MM.1S (cell line): ENCODE data around the gene FAM124A.

ENCODE experiments used
- DNase-seq: peaks from one replicate; pipeline ENCODE4 v3.0.0-alpha.2; 2015
- H2AFZ ChIP-seq: fragments of 300-600 bp; sonication (generic); 2 replicates; pipeline ENCODE4 v1.6.0; 2016; ENCODE audit warnings: antibody characterized with exemption, low read length
- H3F3A ChIP-seq: fragments of 300-600 bp; sonication (generic); 2 replicates; pipeline ENCODE4 v1.6.1; 2016; ENCODE audit warnings: mild to moderate bottlenecking, antibody characterized with exemption, low read length, moderate library complexity, mixed read lengths; ENCODE audit not compliant: insufficient read depth
- H3K27ac ChIP-seq: fragments of 300-600 bp; sonication (generic); 2 replicates; pipeline ENCODE4 v1.5.1; 2016; ENCODE audit warnings: mild to moderate bottlenecking, low read length
- H3K27me3 ChIP-seq: fragments of 300-600 bp; sonication (generic); replicated peaks from 2 replicates; pipeline ENCODE4 v1.6.0; 2016; ENCODE audit warnings: low read length; ENCODE audit not compliant: insufficient read depth
- H3K36me3 ChIP-seq: fragments of 300-600 bp; sonication (generic); replicated peaks from 2 replicates; pipeline ENCODE4 v1.6.1; 2016; ENCODE audit warnings: mild to moderate bottlenecking, low read length, mixed read lengths; ENCODE audit not compliant: insufficient read depth
- H3K4me1 ChIP-seq: fragments of 300-600 bp; sonication (generic); 2 replicates; pipeline ENCODE4 v1.6.1; 2016; ENCODE audit warnings: low read length, mixed read lengths
- H3K4me2 ChIP-seq: fragments of 300-600 bp; sonication (generic); 2 replicates; pipeline ENCODE4 v1.6.0; 2016; ENCODE audit warnings: low read depth, low read length
- H3K4me3 ChIP-seq: fragments of 300-600 bp; sonication (generic); 2 replicates; pipeline ENCODE4 v1.5.1; 2016; ENCODE audit warnings: low read length, mixed read lengths
- H3K79me2 ChIP-seq: fragments of 300-600 bp; sonication (generic); 2 replicates; pipeline ENCODE4 v1.6.1; 2016; ENCODE audit warnings: mixed run types, low read length, mixed read lengths
- H3K9ac ChIP-seq: fragments of 300-600 bp; sonication (generic); 2 replicates; pipeline ENCODE4 v1.6.1; 2016; ENCODE audit warnings: low read length, mixed read lengths
- H3K9me2 ChIP-seq: fragments of 300-600 bp; sonication (generic); replicated peaks from 2 replicates; pipeline ENCODE4 v1.6.1; 2016; ENCODE audit warnings: mild to moderate bottlenecking, low read length, mixed read lengths; ENCODE audit not compliant: insufficient read depth
- H3K9me3 ChIP-seq: fragments of 300-600 bp; sonication (generic); replicated peaks from 2 replicates; pipeline ENCODE4 v1.6.1; 2016; ENCODE audit warnings: mild to moderate bottlenecking, low read length, mixed read lengths; ENCODE audit not compliant: insufficient read depth
- H4K20me1 ChIP-seq: fragments of 300-600 bp; sonication (generic); 2 replicates; pipeline ENCODE4 v1.6.1; 2016; ENCODE audit warnings: mild to moderate bottlenecking, low read length, moderate library complexity, mixed read lengths; ENCODE audit not compliant: insufficient read depth
- CTCF ChIP-seq: fragments of 300-600 bp; sonication (generic); IDR thresholded peaks from 2 replicates; pipeline ENCODE4 v1.5.1; 2016; ENCODE audit warnings: antibody characterized with exemption, low read length, mixed read lengths
- EZH2 ChIP-seq: fragments of 300-600 bp; sonication (generic); optimal IDR thresholded peaks from 2 replicates; pipeline ENCODE3; 2017; ENCODE audit warnings: low read depth, mild to moderate bottlenecking, antibody characterized with exemption, low read length, mixed read lengths
- EZH2phosphoT487 ChIP-seq: fragments of 300-600 bp; sonication (generic); IDR thresholded peaks from 2 replicates; pipeline ENCODE4 v1.6.1; 2018; ENCODE audit warnings: antibody characterized with exemption, low read length

FAM124A gene

GRCh38 chr13:51249770-51250741 lies 27.9 kb downstream of the FAM124A start:
- no peaks in the 10 kb centered on the region for H3F3A ChIP-seq
- H3K36me3 ChIP-seq, result no peaks in the 10 kb centered on the region
- H2AFZ ChIP-seq, result no peak overlapping the region
- no peak overlapping the region for H3K4me2 ChIP-seq
- H3K27me3 ChIP-seq, result no peaks in the 10 kb centered on the region
- H3K4me1 ChIP-seq, result peaks cover 13% of the 10 kb centered on the region; the same call in 1 of the 2 replicates
- no peak overlapping the region for H3K4me3 ChIP-seq
- no peak overlapping the region for H3K9ac ChIP-seq
- no peaks in the 10 kb centered on the region for H4K20me1 ChIP-seq
- TF ChIP-seq CTCF (peak; percentile 21), EZH2phosphoT487 (no peak)
- no peaks in the 10 kb centered on the region for H3K9me3 ChIP-seq
- no peaks in the 10 kb centered on the region for H3K79me2 ChIP-seq
- DNase-seq, result no peak
- no peaks in the 10 kb centered on the region for H3K9me2 ChIP-seq
- no peak overlapping the region for H3K27ac ChIP-seq

DNA sequence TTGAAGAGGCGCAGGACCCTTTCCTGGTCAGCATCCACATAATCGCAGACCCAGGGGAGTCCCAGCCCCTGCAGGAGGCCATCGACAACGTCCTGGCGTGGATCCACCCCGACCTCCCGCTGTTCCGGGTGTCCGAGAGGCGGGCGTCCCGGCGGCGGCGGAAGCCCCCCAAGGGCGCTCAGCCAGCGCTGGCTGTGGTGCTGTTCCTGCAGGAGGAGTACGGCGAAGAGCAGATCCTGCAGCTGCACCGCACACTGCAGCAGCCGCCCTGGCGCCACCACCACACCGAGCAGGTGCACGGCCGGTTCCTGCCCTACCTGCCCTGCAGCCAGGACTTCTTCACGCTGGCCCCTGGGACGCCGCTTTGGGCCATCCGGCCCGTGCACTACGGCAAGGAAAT lies 29.3 kb downstream of the FAM124A start:
- Histone ChIP-seq H3F3A (no peaks in the 10 kb centered on the region), H3K9ac (no peak overlapping the region), H3K27me3 (no peaks in the 10 kb centered on the region), H3K4me2 (no peak overlapping the region), H2AFZ (no peak overlapping the region), H3K9me2 (no peaks in the 10 kb centered on the region), H3K4me3 (no peak overlapping the region), H3K9me3 (no peaks in the 10 kb centered on the region), H4K20me1 (no peaks in the 10 kb centered on the region), H3K36me3 (no peaks in the 10 kb centered on the region), H3K4me1 (peaks cover 13% of the 10 kb centered on the region; the same call in 1 of the 2 replicates), H3K79me2 (no peaks in the 10 kb centered on the region), H3K27ac (no peak overlapping the region)
- no peak for TF ChIP-seq EZH2
- TF ChIP-seq EZH2phosphoT487, result no peak
- TF ChIP-seq CTCF, result no peak
- no peak for DNase-seq

DNA sequence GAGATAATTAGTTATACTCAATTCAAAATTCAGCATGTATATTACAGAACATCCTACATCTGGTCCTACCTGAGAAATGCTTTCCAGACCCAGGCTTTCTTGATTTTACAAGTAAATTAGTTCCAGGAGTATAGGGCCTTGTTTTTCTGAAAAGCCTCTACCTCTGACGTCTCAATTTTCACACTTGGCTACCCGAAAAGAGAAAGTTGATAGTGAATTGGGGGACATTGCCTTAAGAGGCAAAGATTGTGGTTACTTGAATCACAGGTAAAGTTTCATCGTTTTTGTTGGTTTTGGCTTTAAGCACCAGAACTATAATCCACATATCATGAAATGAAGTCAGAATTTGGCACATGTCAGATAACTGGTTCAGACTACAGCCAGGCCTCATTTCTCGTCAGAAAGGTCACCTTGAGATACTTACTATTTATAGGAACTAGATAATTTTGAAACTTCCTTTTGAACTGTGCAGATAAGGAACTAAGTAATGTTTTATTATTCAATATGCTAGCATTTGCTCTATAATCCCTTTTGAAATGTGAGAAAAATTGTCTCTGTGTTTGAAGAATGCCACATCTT lies 30.8 kb downstream of the FAM124A start:
- H3K9me3 ChIP-seq, result no peaks in the 10 kb centered on the region
- no peaks in the 10 kb centered on the region for H3F3A ChIP-seq
- H2AFZ ChIP-seq, result no peak overlapping the region
- TF ChIP-seq CTCF (no peak), EZH2 (no peak), EZH2phosphoT487 (no peak)
- H3K9ac ChIP-seq, result no peak overlapping the region
- no peaks in the 10 kb centered on the region for H3K9me2 ChIP-seq
- H3K27ac ChIP-seq, result no peak overlapping the region; the same call in 1 of the 2 replicates
- no peaks in the 10 kb centered on the region for H3K27me3 ChIP-seq
- peak; percentile 16 for DNase-seq
- H3K4me2 ChIP-seq, result no peak overlapping the region; the same call in 1 of the 2 replicates
- H3K79me2 ChIP-seq, result no peaks in the 10 kb centered on the region
- H3K4me1 ChIP-seq, result peaks cover 13% of the 10 kb centered on the region; the same call in 1 of the 2 replicates
- H3K4me3 ChIP-seq, result no peak overlapping the region
- H3K36me3 ChIP-seq, result no peaks in the 10 kb centered on the region
- no peaks in the 10 kb centered on the region for H4K20me1 ChIP-seq
